Osteocyte (in vitro differentiated cells): ENCODE data around the gene CALHM6. TPM values are rescaled to one million over a fixed set of nuclear protein-coding genes. Genes with fewer than 3 reads are reported as not detected.

ENCODE experiments used
- DNase-seq: peaks from one replicate; pipeline ENCODE4 v3.0.0; 2021; ENCODE audit warnings: mixed read lengths; ENCODE audit not compliant: unreplicated experiment; ENCODE audit errors: extremely low spot score
- H3K27ac Mint-ChIP-seq: one replicate; pipeline ENCODE4 v1.8.0; 2021; ENCODE audit warnings: mild to moderate bottlenecking, mixed read lengths; ENCODE audit not compliant: unreplicated experiment
- H3K27me3 Mint-ChIP-seq: one replicate; pipeline ENCODE4 v1.8.0; 2021; ENCODE audit warnings: mixed read lengths; ENCODE audit not compliant: unreplicated experiment
- H3K36me3 Mint-ChIP-seq: one replicate; pipeline ENCODE4 v1.8.0; 2021; ENCODE audit warnings: mixed read lengths; ENCODE audit not compliant: unreplicated experiment
- H3K4me1 Mint-ChIP-seq: one replicate; pipeline ENCODE4 v1.8.0; 2021; ENCODE audit warnings: mixed read lengths; ENCODE audit not compliant: unreplicated experiment
- H3K4me3 Mint-ChIP-seq: one replicate; pipeline ENCODE4 v1.8.0; 2021; ENCODE audit warnings: mild to moderate bottlenecking, moderate library complexity, mixed read lengths; ENCODE audit not compliant: unreplicated experiment
- H3K9me3 Mint-ChIP-seq: one replicate; pipeline ENCODE4 v1.8.0; 2021; ENCODE audit warnings: mixed read lengths; ENCODE audit not compliant: unreplicated experiment
- CTCF ChIP-seq: fragments of 200-600 bp; sonication (generic); IDR thresholded peaks from 2 replicates; pipeline ENCODE4 v1.5.0; 2021; ENCODE audit warnings: antibody characterized with exemption, mild to moderate bottlenecking, moderate library complexity
- total RNA-seq: library from RNA; stranded (reverse); gene quantifications from 2 replicates; pipeline ENCODE4 v1.2.1, GENCODE V29; 2021

CALHM6 gene
- total RNA-seq, 1 donor from 2014 or later: 0.94 TPM

DNA sequence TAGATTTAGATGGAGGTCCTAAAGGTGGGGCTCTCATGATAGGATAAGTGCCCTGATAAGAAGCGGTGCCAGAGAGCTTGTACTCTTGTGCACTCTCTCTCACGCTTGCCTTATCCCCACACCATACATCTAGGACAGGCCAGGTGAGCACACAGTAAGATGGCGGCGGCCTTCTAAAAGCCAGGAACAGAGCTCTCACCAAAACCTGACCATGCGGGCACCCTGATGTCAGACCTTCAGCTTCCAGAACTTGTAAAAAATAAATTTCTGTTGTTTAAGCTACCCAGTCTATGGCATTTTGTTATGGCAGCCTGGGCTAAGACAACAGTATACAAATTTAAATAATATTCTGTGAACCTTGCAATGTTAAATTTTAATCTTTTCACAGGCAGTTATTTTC is 40.8 kb upstream of the CALHM6 start:
- Mint-ChIP-seq H3K4me3 (no peak overlapping the region), H3K36me3 (peaks cover 5% of the 10 kb centered on the region)
- TF ChIP-seq CTCF: no peak

GRCh38 chr6:116422238-116422637 is 38.9 kb upstream of the CALHM6 start:
- no peaks in the 10 kb centered on the region for H3K27me3 Mint-ChIP-seq
- no peak for DNase-seq
- no peak overlapping the region for H3K4me3 Mint-ChIP-seq
- no peaks in the 10 kb centered on the region for H3K9me3 Mint-ChIP-seq
- no peak for TF ChIP-seq CTCF
- peaks cover 10% of the 10 kb centered on the region for H3K4me1 Mint-ChIP-seq
- peak overlapping the region; percentile 19 for H3K27ac Mint-ChIP-seq
- peaks cover 13% of the 10 kb centered on the region for H3K36me3 Mint-ChIP-seq

More for the DNA sequence above, 40.8 kb upstream of the CALHM6 start:
- Mint-ChIP-seq H3K27ac (no peak overlapping the region), H3K4me1 (peaks cover 14% of the 10 kb centered on the region), H3K27me3 (no peaks in the 10 kb centered on the region), H3K9me3 (no peaks in the 10 kb centered on the region)
- no peak for DNase-seq

DNA sequence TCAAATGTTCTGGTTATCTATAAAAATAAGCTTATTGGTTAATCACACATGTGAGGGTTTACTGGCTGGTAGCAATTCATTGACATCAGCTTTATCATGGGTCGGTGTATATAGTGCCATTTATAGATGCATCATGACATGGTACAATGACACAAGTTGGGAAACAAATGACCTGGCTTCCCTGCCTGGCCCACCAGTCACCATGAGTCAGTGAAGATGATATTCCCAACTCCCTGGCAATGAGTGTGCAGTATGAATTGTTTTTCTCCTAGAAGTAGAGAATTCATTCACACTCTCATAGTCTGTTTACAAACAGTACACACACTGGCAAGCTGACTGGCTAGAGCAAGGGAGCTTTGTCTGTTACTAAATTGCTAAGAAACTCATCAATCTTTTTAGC is 37.2 kb upstream of the CALHM6 start:
- Mint-ChIP-seq H3K4me3 (no peak overlapping the region), H3K27me3 (no peaks in the 10 kb centered on the region), H3K9me3 (no peaks in the 10 kb centered on the region), H3K27ac (no peak overlapping the region), H3K4me1 (peaks cover 8% of the 10 kb centered on the region), H3K36me3 (peaks cover 26% of the 10 kb centered on the region)
- no peak for TF ChIP-seq CTCF
- DNase-seq: no peak

DNA sequence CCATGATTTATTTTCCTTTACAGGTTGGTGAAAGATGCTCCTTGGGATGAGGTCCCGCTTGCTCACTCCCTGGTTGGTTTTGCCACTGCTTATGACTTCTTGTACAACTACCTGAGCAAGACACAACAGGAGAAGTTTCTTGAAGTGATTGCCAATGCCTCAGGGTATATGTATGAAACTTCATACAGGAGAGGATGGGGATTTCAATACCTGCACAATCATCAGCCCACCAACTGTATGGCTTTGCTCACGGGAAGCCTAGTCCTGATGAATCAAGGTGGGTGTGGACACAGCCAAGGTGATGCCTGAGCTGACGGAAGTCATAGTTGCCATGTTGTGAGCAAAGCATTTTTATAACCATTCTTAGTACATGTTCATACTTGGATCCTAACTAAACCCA is 34.6 kb upstream of the CALHM6 start:
- no peak for TF ChIP-seq CTCF
- Mint-ChIP-seq H3K4me1 (peaks cover 3% of the 10 kb centered on the region), H3K9me3 (no peaks in the 10 kb centered on the region), H3K4me3 (no peak overlapping the region), H3K27ac (no peak overlapping the region), H3K36me3 (peaks cover 38% of the 10 kb centered on the region), H3K27me3 (no peaks in the 10 kb centered on the region)
- no peak for DNase-seq

DNA sequence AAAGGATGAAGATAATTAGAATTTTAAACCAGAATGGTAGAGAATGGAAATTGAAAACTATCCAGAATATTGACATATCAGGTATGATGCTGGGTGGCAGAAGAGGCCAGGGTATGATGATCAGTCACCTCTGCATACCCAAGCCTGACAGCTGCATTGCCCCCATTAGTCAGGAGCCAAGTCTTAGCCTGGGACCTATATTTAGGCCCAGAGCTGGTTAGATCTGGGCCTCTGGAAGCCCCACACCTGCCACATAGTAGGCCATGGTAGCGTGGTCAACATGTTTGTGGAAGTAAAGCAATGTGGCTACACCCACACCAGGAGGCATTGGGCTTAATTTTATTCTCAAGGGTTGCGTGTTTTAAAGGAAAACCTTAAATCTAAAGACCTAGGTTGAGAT is 32.1 kb upstream of the CALHM6 start:
- Mint-ChIP-seq H3K4me1 (no peaks in the 10 kb centered on the region), H3K27me3 (no peaks in the 10 kb centered on the region), H3K36me3 (peaks cover 47% of the 10 kb centered on the region), H3K27ac (no peak overlapping the region), H3K9me3 (no peaks in the 10 kb centered on the region), H3K4me3 (no peak overlapping the region)
- no peak for TF ChIP-seq CTCF
- DNase-seq: no peak
